Measurements from ENCODE around the gene EPS8L1. TPM values are rescaled to one million over a fixed set of nuclear protein-coding genes. Genes with fewer than 3 reads are reported as not detected.
"Not testable (repeated sequence)": the region's sequence is repeated elsewhere in the genome, so short reads cannot be mapped to it uniquely, and the experiment has no call there.

EPS8L1 gene
- polyA plus RNA-seq, 1 donor from 2014 or later = 25.5 TPM

- TF ChIP-seq RAD21 (conservative IDR thresholded peaks at IDR 0.05) (no peak), POLR2AphosphoS5 (IDR thresholded peaks at IDR 0.05) (peak; percentile 77), MXI1 (conservative IDR thresholded peaks at IDR 0.05; ENCODE audit: poor library complexity, severe bottlenecking) (peak; percentile 72), EZH2 (IDR thresholded peaks at IDR 0.05; ENCODE audit: borderline replicate concordance, insufficient read depth, low read length, poor library complexity, severe bottlenecking) (no peak), REST (IDR thresholded peaks at IDR 0.05; ENCODE audit: borderline replicate concordance) (no peak), EP300 (conservative IDR thresholded peaks at IDR 0.05; ENCODE audit: poor library complexity, severe bottlenecking) (no peak), TAF1 (IDR thresholded peaks at IDR 0.05; ENCODE audit: low read depth) (peak; percentile 46), CTCF (IDR thresholded peaks at IDR 0.05; ENCODE audit: poor library complexity, severe bottlenecking) (peak; percentile 17), SMC3 (conservative IDR thresholded peaks at IDR 0.05; ENCODE audit: poor library complexity) (peak; percentile 33)
- peak within 1 kb of the TSS; percentile 77 for H3K9ac ChIP-seq (ENCODE audit: low read length)
- no peaks in the 10 kb centered on the region for H3F3A ChIP-seq (ENCODE audit: insufficient read depth, low read length, poor library complexity, severe bottlenecking)
- no peaks in the 10 kb centered on the region for H3K79me2 ChIP-seq (replicated peaks; ENCODE audit: insufficient read depth, low read length)
- no peaks in the 10 kb centered on the region for H3K9me3 ChIP-seq (ENCODE audit: low read length)
- H3K4me2 ChIP-seq (ENCODE audit: low read length) = peak within 1 kb of the TSS; percentile 70
- peak within 1 kb of the TSS; percentile 24 for H3K27ac ChIP-seq (ENCODE audit: low read length)
- H3K36me3 ChIP-seq (ENCODE audit: insufficient read depth, low read length) = no peaks in the 10 kb centered on the region
- H3K4me3 ChIP-seq (ENCODE audit: low read length) = peak within 1 kb of the TSS; percentile 93
- H3K27me3 ChIP-seq (ENCODE audit: insufficient read depth, low read depth, low read length) = peaks cover 26% of the 10 kb centered on the region
- H4K20me1 ChIP-seq (ENCODE audit: insufficient read depth) = no peaks in the 10 kb centered on the region
- peak within 1 kb of the TSS; percentile 27 for H2AFZ ChIP-seq (ENCODE audit: low read depth, low read length)
- H3K9me2 ChIP-seq (ENCODE audit: insufficient read depth, low read length) = no peaks in the 10 kb centered on the region
These were observed 12.8 kb upstream of the EPS8L1 start, which contains the start of gene RDH13 for GRCh38 chr19:55062735-55063491. TSS of gene RDH13 (minus strand) at chr19:55063148. CDS start at chr19:55063032, 116 bp downstream.

GRCh38 chr19:55063492-55063843 lies 12.2 kb upstream of the EPS8L1 start:
- Histone ChIP-seq H3K36me3 (ENCODE audit: insufficient read depth, low read length) (no peaks in the 10 kb centered on the region), H3K27ac (ENCODE audit: low read length) (peak overlapping the region; percentile 24), H4K20me1 (ENCODE audit: insufficient read depth) (no peaks in the 10 kb centered on the region), H3K4me3 (ENCODE audit: low read length) (peak overlapping the region; percentile 93), H3K4me2 (ENCODE audit: low read length) (no peak overlapping the region), H3K9me3 (ENCODE audit: low read length) (no peaks in the 10 kb centered on the region), H3K27me3 (ENCODE audit: insufficient read depth, low read depth, low read length) (peaks cover 30% of the 10 kb centered on the region), H3K9ac (ENCODE audit: low read length) (peak overlapping the region; percentile 10), H3K79me2 (replicated peaks; ENCODE audit: insufficient read depth, low read length) (no peaks in the 10 kb centered on the region), H3F3A (ENCODE audit: insufficient read depth, low read length, poor library complexity, severe bottlenecking) (no peaks in the 10 kb centered on the region), H2AFZ (ENCODE audit: low read depth, low read length) (no peak overlapping the region), H3K9me2 (ENCODE audit: insufficient read depth, low read length) (no peaks in the 10 kb centered on the region)
- TF ChIP-seq POLR2AphosphoS5 (IDR thresholded peaks at IDR 0.05) (no peak), RAD21 (conservative IDR thresholded peaks at IDR 0.05) (no peak), EZH2 (IDR thresholded peaks at IDR 0.05; ENCODE audit: borderline replicate concordance, insufficient read depth, low read length, poor library complexity, severe bottlenecking) (no peak)

- H3K9ac ChIP-seq (ENCODE audit: low read length); H3K27ac ChIP-seq (ENCODE audit: low read length): not testable (repeated sequence)
- peaks cover 47% of the 10 kb centered on the region for H3K27me3 ChIP-seq (ENCODE audit: insufficient read depth, low read depth, low read length)
These were observed 10.2 kb upstream of the EPS8L1 start for GRCh38 chr19:55065516-55065915.

More at GRCh38 chr19:55065516-55065915, 10.2 kb upstream of the EPS8L1 start:
- H3K4me2 ChIP-seq (ENCODE audit: low read length); H3K79me2 ChIP-seq (replicated peaks; ENCODE audit: insufficient read depth, low read length); H3F3A ChIP-seq (ENCODE audit: insufficient read depth, low read length, poor library complexity, severe bottlenecking); H3K36me3 ChIP-seq (ENCODE audit: insufficient read depth, low read length); H3K4me3 ChIP-seq (ENCODE audit: low read length); H2AFZ ChIP-seq (ENCODE audit: low read depth, low read length); H3K9me3 ChIP-seq (ENCODE audit: low read length); H4K20me1 ChIP-seq (ENCODE audit: insufficient read depth); H3K9me2 ChIP-seq (ENCODE audit: insufficient read depth, low read length): not testable (repeated sequence)
